ENCODE results near the gene SERF1B.
"Not testable (repeated sequence)": the region's sequence is repeated elsewhere in the genome, so short reads cannot be mapped to it uniquely, and the experiment has no call there.

SERF1B gene

DNA sequence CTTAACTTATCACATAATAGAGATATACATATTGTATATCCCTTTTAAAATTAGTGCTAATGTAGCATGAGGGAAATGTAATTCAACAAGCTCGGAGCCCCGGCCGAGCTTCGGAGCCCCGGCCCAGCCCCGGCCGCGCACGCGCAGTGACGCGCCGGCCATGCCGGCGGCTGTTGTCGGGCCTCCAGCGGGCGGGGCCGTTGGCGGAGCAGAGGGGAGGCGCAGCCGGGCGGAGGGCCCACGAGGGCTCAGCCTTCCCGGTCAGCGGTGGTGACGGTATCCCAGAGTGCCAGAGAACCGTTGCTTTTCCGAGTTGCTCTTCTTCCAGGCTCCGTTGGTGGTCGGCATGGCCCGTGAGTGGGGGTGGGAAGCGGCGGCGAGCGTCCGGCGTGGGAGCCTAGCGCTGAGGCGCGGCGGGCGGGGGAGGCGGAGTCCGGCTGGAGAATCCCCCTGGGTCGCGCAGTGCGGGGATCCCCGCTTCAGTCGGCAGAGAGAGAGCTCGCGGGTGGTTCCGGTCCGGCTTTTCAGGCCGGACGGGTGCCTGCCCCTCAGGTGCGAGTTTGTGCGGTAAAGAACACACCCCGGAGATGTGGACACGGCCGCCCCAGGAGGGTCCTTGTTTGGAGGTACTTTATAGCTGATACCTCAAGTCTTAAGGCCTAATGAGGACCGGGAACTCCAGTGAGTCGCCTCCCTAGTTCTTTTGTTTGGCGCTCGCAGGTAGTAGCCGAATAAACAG lies at the start of gene SERF1B:
Gene SERF1B (plus strand): TSS at position 146 of the 739 bp plus-strand sequence. CDS start 201 bp downstream, at position 347.
- not testable (repeated sequence) for DNase-seq (ENCODE audit: low spot score)

DNA sequence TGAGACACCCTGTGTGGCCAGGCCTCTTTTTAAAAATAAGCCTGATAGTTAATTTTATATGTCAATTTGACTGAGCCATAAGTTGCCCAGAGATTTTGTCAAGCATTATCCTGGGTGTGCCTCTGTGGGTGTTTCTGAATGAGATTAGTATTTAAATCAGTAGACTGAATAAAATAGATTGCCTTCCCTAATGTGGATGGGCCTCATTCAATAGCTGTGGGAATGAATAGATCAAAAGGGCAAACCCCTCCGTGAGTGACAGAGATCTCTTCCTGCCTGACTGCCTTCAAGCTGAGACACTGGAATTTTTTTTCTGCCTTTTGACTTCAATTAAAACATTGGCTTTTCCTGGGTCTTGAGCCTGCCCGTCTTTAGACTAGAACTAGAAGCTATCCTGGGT lies 33.3 kb upstream of the SERF1B start:
- DNase-seq (ENCODE audit: low spot score), result not testable (repeated sequence)

DNA sequence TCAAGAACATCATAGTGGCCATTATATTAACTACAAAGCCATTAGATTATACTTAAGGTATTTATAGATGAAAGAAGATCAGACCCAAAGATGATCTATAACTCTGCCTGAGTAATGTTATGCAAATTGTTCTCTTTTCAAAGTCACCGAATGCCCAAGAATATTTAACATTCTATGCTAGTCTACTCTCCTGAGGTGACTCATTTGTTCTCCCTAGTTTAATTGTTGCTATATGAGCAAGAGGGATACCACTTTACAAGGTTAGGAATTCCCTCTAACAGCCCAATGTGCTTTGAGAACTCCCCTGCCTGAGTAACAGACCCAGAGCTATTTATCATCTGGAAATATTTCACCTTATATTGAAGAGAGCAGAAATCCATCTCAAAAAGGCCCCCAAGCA lies 29.5 kb upstream of the SERF1B start:
- DNase-seq (ENCODE audit: low spot score), result not testable (repeated sequence)

DNA sequence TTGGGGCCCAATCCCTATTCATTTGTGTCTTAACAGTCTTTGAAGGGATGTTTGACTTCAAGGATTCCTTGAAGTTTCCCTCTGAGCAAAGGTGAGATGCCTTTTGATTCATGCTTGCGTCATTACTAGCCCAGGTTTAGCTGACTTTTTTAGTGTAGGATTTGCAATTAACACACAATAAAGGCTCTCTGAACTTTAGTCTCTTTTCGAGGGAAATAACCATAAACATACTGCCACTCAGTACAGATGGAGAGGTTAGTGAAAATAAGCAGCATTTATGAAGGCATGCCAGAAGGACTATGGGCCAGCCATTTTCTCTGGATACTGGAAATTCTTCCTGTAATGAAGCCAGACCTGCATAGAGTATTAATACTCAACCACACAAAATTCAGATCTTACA lies 4.4 kb upstream of the SERF1B start:
- DNase-seq (ENCODE audit: low spot score), result not testable (repeated sequence)

DNA sequence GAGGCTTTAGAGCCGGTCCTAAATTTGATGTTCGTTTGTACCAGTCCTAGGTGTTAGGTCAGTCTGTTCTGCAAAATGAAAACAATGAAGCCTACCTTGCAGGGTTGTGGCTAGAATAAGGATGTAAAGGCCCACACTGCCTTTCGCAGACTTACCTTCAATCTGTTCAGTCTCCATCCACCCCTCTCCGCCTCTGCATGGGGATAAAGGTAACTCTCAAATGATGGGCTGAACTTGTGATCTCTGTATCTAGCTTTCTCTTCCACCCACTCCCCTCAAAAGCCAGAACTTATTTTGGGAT lies 744 bp downstream of the SERF1B start:
- not testable (repeated sequence) for DNase-seq (ENCODE audit: low spot score)

DNA sequence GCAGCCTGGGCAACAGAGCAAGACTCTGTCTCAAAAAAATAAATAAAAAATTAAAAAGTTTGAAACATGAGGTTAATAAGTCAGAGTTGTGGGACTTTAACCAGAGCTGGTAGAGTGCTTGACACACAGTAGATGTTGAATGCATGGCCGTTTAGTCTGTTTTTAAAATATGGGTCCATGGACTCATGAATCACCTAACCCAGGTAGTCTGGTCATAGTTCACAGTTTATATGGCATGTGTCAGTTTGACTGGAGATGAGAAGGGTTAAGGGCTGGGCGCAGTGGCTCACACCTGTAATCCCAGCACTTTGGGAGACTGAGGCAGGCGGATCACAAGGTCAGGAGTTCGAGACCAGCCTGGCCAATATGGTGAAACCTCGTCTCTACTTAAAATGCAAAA lies 6.2 kb downstream of the SERF1B start:
- DNase-seq (ENCODE audit: low spot score), result not testable (repeated sequence)

DNA sequence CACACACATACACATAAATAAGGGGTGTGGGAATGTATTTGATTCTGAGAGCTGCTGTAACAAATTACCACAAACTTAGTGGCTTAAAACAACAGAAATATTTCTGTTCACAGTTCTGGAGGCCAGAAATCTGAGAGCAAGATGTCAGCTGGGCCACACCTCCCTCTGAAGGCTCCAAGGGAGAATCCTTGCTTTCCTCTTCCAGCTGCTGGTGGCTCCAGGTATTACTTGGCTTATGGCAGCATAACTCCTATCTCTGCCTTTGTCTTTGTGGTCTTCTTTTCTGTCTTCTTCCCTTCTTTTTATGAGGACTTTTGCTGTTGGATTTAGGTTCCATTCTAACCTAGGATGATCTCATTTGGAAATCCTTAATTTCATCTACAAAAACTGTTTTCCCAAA lies 16.4 kb downstream of the SERF1B start:
- DNase-seq (ENCODE audit: low spot score), result not testable (repeated sequence)

DNA sequence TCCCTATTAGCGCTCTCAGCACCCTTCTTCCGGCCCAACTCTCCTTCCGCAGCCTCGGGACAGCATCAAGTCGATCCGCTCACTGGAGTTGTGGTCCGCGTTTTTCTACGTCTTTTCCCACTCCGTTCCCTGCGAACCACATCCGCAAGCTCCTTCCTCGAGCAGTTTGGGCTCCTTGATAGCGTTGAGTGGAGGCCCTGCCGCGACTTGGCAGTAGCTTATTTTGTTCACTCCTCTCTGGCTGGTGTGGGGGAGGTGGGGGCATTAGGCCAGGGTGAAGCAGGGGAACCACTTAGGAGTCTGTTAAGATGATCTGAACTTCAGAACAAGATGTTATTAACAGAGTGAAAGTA lies 24.7 kb downstream of the SERF1B start:
- DNase-seq (ENCODE audit: low spot score), result not testable (repeated sequence)

DNA sequence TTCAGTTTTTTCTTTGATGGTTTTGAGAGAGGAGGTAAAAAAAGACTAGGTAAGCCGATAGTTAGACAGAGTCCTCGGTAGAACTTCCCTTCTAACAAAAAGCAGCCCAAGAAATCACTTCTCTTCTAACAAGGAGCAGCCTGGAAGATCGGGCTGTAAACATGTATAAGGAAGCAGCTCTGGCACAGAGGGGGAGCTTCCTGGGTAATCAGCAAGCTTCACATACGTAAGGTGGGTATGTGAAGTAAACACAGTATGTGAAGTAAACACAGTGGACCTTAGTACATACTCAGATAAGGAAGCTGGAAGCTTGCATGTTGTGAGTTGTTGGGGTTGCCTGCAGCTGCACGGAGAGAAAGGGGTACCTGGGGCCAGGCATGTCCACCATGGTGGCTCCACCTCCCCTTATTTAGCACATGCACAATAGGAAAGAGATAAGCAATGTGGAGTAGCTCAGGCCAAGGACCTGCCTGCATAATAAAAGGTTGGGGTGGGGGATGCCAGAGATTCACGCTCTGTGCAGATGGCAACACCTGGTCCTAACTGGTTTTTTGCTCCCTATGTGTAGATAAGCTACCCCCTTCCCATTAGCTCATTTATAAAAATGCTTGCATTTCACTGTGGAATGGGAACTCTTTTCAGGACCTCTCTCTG lies 31.4 kb downstream of the SERF1B start:
- not testable (repeated sequence) for DNase-seq (ENCODE audit: low spot score)

DNA sequence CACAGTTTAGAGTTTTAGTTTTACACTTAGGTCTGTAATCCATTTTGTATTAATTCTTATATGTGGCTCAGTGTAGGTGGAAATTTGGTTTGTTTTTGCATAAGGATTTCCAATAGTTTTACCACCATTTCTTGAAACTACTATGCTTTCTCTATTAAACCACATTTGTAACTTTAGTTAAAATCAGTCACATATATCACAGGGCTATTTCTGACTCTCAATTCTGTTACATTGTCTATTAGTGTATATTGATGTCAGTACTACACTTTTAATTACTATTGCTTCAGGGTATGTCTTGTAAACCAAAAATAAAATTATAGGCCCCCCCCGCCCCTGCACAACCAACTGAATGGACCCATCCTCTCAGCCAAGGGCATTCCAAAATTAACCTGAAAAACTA lies 32.1 kb downstream of the SERF1B start:
- not testable (repeated sequence) for DNase-seq (ENCODE audit: low spot score)

DNA sequence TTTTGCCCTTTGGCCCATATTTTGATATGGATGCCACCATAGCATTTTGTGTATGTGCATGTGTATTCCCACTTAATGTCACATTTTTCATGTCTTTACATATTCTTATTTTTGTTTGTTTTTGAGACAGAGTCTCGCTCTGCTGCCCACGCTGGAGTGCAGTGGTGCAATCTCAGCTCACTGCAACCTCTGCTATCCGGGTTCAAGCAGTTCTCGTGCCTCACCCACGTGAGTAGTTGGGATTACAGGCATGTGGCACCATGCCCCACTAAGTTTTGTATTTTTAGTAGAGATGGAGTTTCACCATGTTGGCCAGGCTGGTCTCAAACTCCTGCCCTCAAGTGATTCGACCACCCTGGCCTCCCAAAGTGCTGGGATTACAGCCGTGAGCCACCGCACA lies 52.6 kb downstream of the SERF1B start:
- DNase-seq (ENCODE audit: low spot score), result not testable (repeated sequence)

DNA sequence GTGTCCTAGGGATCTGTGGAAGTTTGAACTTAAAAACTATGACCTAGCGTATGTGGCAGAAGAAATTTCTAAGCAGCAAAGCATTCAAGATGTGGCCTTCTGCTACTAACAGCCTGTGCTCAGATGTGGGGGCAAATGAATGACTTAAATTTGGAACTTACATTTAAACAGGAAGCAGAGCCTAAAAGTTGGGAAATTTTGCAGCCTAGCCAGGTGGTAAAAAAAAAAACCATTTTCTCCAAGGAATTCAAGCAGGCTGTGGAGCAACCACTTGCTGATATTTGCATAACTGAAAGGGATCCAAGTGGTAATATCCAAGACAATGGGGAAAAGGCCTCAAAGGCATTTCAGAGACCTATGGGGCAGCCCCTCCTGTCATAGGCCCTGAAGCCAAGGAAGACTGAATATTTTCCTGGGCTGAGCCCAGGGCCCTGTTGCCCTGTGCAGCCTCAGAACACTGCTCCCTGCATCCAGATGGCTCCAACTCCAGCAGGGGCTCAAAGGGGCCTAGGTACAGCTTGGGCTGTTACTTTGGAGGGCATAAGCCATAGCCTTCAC lies 63.9 kb downstream of the SERF1B start:
- not testable (repeated sequence) for DNase-seq (ENCODE audit: low spot score)

DNA sequence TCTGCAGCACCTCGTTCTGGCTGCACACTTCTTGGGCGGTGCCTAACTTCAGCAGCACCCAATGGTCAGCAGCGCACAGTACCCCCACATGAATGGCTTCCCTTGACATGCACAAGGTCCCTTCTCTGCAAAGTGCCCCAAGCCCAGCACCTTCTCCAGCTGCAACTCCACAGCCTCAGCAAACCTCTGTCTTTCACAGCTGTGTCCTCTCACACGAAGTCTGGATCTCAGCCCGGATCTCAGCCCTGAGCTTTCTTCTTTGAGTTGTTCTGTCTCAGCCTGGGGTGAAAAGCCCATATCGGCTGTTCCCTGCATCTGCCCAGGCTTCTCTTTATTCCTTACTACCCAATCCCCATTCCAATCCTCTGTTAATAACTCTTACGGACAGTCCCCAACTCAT lies 66.7 kb downstream of the SERF1B start:
- not testable (repeated sequence) for DNase-seq (ENCODE audit: low spot score)
